Astrocyte (in vitro differentiated cells and primary cell): Measurements from ENCODE around the gene SPAG9.

ENCODE experiments used
- CTCF ChIP-seq: IDR thresholded peaks from 2 replicates; pipeline ENCODE4 v1.5.1; 2011; ENCODE audit warnings: low read depth, mild to moderate bottlenecking, inconsistent platforms, low read length, moderate library complexity; ENCODE audit not compliant: insufficient read depth
- EZH2 ChIP-seq: IDR thresholded peaks from 2 replicates; pipeline ENCODE4 v1.6.1; 2012; ENCODE audit warnings: mild to moderate bottlenecking, low read length, inconsistent platforms; ENCODE audit not compliant: insufficient read depth

- TF ChIP-seq CTCF = no peak
- no peak for TF ChIP-seq EZH2
These were observed 43.8 kb downstream of the SPAG9 start for GRCh38 chr17:51076821-51077220.
